Measurements from ENCODE around the gene METTL13.

DNA sequence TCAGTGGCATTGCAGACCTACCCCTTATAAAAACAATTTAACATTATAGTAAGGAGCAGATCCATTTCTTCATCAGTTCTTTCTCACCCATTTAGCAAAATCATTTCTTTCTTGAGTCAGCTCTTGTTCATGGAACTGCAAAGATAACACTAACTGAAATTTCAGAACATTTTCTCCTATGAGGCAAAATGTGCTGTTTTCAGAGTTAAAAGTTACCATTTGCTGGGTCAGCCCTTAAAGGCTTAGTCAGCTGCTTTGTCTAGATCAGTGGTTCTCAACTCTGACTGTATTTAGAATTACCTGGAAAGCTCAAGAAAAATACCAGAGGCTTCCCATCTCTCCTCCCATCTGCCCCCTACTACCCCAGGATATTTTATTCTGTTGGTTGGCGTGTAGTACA lies 12.2 kb downstream of the METTL13 start:
- TF ChIP-seq POLR2A (IDR thresholded peaks at IDR 0.05) (no peak), CTCF (IDR thresholded peaks at IDR 0.05) (no peak)
